NCI-H82 treated with DMSO at 0.1 percent for 48 hours (cell line): ENCODE data around the gene DMWD.
"Not testable (repeated sequence)": the region's sequence is repeated elsewhere in the genome, so short reads cannot be mapped to it uniquely, and the experiment has no call there.

Experiments
- DNase-seq: peaks from one replicate; lab custom pipeline; 2025; ENCODE audit not compliant: unreplicated experiment; lab: John Stamatoyannopoulos, UW

DMWD gene

GRCh38 chr19:45752639-45753038 is 40.0 kb downstream of the DMWD start:
- DNase-seq: no peak

- DNase-seq: not testable (repeated sequence)
These were observed 41.2 kb downstream of the DMWD start for GRCh38 chr19:45751483-45751882.

GRCh38 chr19:45747513-45747912 is 45.1 kb downstream of the DMWD start:
- DNase-seq: no peak

- DNase-seq: no peak
These were observed 45.8 kb downstream of the DMWD start for GRCh38 chr19:45746866-45747265.

- no peak for DNase-seq
These were observed 47.0 kb downstream of the DMWD start for GRCh38 chr19:45745606-45746005.

- DNase-seq: no peak
These were observed 49.7 kb downstream of the DMWD start for GRCh38 chr19:45742969-45743368.

GRCh38 chr19:45739498-45740439 is 52.9 kb downstream of the DMWD start:
- no peak for DNase-seq

GRCh38 chr19:45733160-45733810 is 59.4 kb downstream of the DMWD start, which contains the start of gene MEIOSIN:
TSS of gene MEIOSIN (plus strand) at chr19:45733439. CDS start at chr19:45735377, 1,938 bp downstream.
- DNase-seq: no peak
